Osteocyte (in vitro differentiated cells): ENCODE measurements around the gene PCNT. TPM values are rescaled to one million over a fixed set of nuclear protein-coding genes. Genes with fewer than 3 reads are reported as not detected.

Source experiments
- DNase-seq: peaks from one replicate; pipeline ENCODE4 v3.0.0; 2021; ENCODE audit warnings: mixed read lengths; ENCODE audit not compliant: unreplicated experiment; ENCODE audit errors: extremely low spot score
- H3K27ac Mint-ChIP-seq: one replicate; pipeline ENCODE4 v1.8.0; 2021; ENCODE audit warnings: mild to moderate bottlenecking, mixed read lengths; ENCODE audit not compliant: unreplicated experiment
- H3K27me3 Mint-ChIP-seq: one replicate; pipeline ENCODE4 v1.8.0; 2021; ENCODE audit warnings: mixed read lengths; ENCODE audit not compliant: unreplicated experiment
- H3K36me3 Mint-ChIP-seq: one replicate; pipeline ENCODE4 v1.8.0; 2021; ENCODE audit warnings: mixed read lengths; ENCODE audit not compliant: unreplicated experiment
- H3K4me1 Mint-ChIP-seq: one replicate; pipeline ENCODE4 v1.8.0; 2021; ENCODE audit warnings: mixed read lengths; ENCODE audit not compliant: unreplicated experiment
- H3K4me3 Mint-ChIP-seq: one replicate; pipeline ENCODE4 v1.8.0; 2021; ENCODE audit warnings: mild to moderate bottlenecking, moderate library complexity, mixed read lengths; ENCODE audit not compliant: unreplicated experiment
- H3K9me3 Mint-ChIP-seq: one replicate; pipeline ENCODE4 v1.8.0; 2021; ENCODE audit warnings: mixed read lengths; ENCODE audit not compliant: unreplicated experiment
- total RNA-seq: library from RNA; stranded (reverse); gene quantifications from 2 replicates; pipeline ENCODE4 v1.2.1, GENCODE V29; 2021
- TF ChIP-seq, protein P1 (sequence below): fragments of 200-600 bp; sonication (generic); IDR thresholded peaks from 2 replicates; pipeline ENCODE4 v1.5.0; 2021; ENCODE audit warnings: antibody characterized with exemption, mild to moderate bottlenecking, moderate library complexity

Gene PCNT
- total RNA-seq, 1 donor from 2014 or later: 38.9 TPM

DNA sequence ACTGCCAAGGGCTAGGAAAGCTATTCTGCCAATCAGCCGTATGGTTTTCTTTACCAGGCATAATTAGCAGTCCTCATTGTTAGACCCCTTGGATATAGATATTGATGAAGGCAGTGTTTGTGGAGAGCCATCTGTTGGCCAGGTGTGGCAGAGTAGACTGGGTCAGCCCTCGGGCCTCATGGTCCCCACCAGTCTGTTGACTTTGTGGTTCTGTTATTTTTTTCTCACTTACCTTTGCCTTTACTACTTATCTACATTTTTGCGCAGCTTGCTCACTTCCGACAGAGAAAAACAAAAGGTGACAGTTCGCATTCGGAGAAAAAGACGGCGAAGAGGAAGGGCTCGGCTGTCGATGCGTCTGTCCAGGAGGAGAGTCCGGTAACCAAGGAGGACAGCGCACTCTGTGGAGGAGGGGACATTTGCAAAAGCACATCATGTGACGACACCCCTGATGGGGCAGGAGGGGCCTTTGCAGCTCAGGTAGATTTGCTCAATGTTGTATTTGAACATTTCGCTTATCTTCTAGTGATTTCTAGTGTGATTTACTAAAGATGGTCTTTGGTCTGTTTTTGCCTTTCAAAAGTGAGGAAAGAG is 2.3 kb downstream of the PCNT start:
- peak overlapping the region; percentile 81 for H3K27ac Mint-ChIP-seq
- DNase-seq: no peak

DNA sequence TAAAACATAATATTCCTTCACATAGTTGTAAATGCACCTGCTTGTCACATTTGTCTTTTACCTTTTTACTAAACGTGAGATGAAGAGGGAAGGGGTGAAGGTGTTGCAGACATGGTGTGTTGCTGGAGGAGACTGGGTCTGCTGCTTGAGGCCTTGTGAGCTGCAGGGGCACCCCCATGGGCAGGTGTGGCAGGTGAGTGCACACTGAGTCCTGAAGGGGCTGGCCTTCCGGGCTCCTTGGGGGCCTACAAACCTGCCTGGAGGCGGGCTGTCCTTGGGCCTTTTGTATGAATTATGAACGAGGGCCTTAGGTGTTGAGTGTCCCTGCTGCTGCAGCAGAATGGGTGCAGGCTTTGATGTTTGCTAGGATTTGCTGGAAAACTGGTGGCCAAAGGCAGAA is 3.8 kb downstream of the PCNT start:
- no peak for DNase-seq
- peak overlapping the region; percentile 28 for H3K27ac Mint-ChIP-seq
- H3K36me3 Mint-ChIP-seq: peaks cover 24% of the 10 kb centered on the region
- peaks cover 28% of the 10 kb centered on the region for H3K4me1 Mint-ChIP-seq
- H3K9me3 Mint-ChIP-seq: no peaks in the 10 kb centered on the region
- TF ChIP-seq, protein P1, sequence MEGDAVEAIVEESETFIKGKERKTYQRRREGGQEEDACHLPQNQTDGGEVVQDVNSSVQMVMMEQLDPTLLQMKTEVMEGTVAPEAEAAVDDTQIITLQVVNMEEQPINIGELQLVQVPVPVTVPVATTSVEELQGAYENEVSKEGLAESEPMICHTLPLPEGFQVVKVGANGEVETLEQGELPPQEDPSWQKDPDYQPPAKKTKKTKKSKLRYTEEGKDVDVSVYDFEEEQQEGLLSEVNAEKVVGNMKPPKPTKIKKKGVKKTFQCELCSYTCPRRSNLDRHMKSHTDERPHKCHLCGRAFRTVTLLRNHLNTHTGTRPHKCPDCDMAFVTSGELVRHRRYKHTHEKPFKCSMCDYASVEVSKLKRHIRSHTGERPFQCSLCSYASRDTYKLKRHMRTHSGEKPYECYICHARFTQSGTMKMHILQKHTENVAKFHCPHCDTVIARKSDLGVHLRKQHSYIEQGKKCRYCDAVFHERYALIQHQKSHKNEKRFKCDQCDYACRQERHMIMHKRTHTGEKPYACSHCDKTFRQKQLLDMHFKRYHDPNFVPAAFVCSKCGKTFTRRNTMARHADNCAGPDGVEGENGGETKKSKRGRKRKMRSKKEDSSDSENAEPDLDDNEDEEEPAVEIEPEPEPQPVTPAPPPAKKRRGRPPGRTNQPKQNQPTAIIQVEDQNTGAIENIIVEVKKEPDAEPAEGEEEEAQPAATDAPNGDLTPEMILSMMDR: no peak
- no peak overlapping the region for H3K4me3 Mint-ChIP-seq
- H3K27me3 Mint-ChIP-seq: no peaks in the 10 kb centered on the region

More for the DNA sequence above, 2.3 kb downstream of the PCNT start:
- H3K36me3 Mint-ChIP-seq: peaks cover 23% of the 10 kb centered on the region
- H3K9me3 Mint-ChIP-seq: no peaks in the 10 kb centered on the region
- H3K27me3 Mint-ChIP-seq: no peaks in the 10 kb centered on the region
- H3K4me1 Mint-ChIP-seq: peaks cover 35% of the 10 kb centered on the region
- TF ChIP-seq, protein P1: no peak
- H3K4me3 Mint-ChIP-seq: no peak overlapping the region

DNA sequence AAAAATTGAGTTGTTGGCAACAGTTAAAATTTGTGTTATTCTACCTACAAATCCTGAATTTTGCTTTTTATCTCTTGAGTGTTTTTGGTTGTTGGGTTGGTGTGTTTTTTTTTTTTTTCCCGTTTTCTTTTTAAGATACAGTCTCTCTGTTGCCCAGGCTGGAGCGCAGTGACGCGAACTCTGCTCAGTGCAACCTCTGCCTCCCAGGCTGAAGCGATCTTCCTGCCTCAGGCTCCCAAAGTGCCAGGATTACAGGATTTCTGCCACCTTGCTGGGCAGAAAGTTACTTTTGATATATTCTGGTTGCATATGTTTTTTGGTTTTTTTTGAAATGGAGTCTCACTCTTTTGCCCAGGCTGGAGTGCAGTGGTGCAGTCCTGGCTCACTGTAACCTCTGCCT is 4.2 kb downstream of the PCNT start:
- H3K27ac Mint-ChIP-seq: no peak overlapping the region
- H3K27me3 Mint-ChIP-seq: no peaks in the 10 kb centered on the region
- H3K36me3 Mint-ChIP-seq: peaks cover 24% of the 10 kb centered on the region
- H3K9me3 Mint-ChIP-seq: no peaks in the 10 kb centered on the region
- peaks cover 24% of the 10 kb centered on the region for H3K4me1 Mint-ChIP-seq
- DNase-seq: no peak
- TF ChIP-seq, protein P1: no peak
- no peak overlapping the region for H3K4me3 Mint-ChIP-seq

DNA sequence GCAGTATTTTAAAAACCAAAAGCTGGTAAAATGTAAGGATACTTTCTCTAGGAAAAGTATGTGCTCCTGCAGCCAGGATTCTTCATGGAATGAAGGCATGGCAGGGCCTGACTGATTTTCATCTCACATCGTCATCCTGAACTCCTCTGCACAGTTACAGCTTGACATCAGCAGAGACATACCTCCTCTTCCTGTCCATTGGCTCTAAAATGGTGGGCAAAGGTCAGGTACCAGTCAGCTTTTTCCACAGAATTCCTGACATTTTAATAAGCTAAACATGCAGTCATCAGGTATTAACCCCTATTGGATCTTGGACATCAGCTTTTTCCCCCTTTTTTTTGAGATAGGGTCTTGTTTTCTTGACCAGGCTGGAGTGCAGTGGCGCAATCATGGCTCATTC is 5.8 kb downstream of the PCNT start:
- Mint-ChIP-seq H3K4me3 (no peak overlapping the region), H3K9me3 (no peaks in the 10 kb centered on the region), H3K36me3 (peaks cover 25% of the 10 kb centered on the region), H3K27ac (no peak overlapping the region), H3K27me3 (no peaks in the 10 kb centered on the region), H3K4me1 (peaks cover 23% of the 10 kb centered on the region)
- TF ChIP-seq, protein P1: no peak
- no peak for DNase-seq

DNA sequence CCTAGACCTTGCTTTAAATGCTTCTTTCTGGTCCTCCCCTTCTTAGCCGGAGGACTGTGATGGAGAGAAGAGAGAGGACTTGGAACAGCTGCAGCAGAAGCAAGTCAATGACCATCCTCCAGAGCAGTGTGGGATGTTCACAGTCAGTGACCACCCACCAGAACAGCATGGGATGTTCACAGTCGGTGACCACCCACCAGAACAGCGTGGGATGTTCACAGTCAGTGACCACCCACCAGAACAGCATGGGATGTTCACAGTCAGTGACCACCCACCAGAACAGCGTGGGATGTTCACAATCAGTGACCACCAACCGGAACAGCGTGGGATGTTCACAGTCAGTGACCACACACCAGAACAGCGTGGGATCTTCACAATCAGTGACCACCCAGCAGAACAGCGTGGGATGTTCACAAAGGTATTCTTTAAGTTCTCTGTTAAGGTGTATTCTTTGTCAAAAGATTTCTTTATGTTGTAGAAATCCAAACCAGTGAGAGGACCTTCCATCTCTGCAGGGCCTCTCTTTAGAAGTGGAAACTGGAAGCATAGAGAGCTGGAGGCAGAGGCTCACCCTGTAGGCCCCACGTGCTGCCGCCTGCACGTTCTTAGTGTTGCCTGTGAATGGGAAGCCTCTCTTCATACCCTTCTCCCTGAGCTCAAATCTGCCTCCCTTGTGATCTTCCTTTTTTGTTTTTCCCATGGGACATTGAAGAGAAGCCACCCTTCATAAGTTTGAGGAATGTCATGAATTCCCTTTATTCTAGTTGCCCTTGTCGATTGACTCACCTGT is 10.6 kb downstream of the PCNT start:
- Mint-ChIP-seq H3K4me3 (no peak overlapping the region), H3K36me3 (peaks cover 32% of the 10 kb centered on the region), H3K27me3 (no peaks in the 10 kb centered on the region), H3K9me3 (no peaks in the 10 kb centered on the region), H3K4me1 (peaks cover 8% of the 10 kb centered on the region), H3K27ac (no peak overlapping the region)
- TF ChIP-seq, protein P1: no peak
- DNase-seq: no peak
